WTC11 (cell line): ENCODE results near the gene WDR76. TPM values are rescaled to one million over a fixed set of nuclear protein-coding genes. Genes with fewer than 3 reads are reported as not detected.
A peak's percentile ranks its signal among the peaks of the same experiment; 100 is the strongest.

Experiments used
- CREB1 ChIP-seq: sonication (generic); formaldehyde crosslinking; IDR thresholded peaks from 2 replicates; pipeline ENCODE4 v1.8.0; 2023; ENCODE audit warnings: mild to moderate bottlenecking, missing genetic modification reagents
- EMX1 ChIP-seq: fragments of 250-450 bp; sonication (Bioruptor Pico); IDR thresholded peaks from 2 replicates; pipeline ENCODE4 v1.8.0; 2021; ENCODE audit warnings: mild to moderate bottlenecking
- GTF2I ChIP-seq: fragments of 250-450 bp; sonication (Bioruptor Pico); conservative IDR thresholded peaks from 2 replicates; pipeline ENCODE4 v1.4.0; 2021; ENCODE audit warnings: mild to moderate bottlenecking
- JAZF1 ChIP-seq: fragments of 250-450 bp; sonication (Bioruptor Pico); IDR thresholded peaks from 2 replicates; pipeline ENCODE4 v1.9.0; 2021; ENCODE audit warnings: moderate library complexity, mild to moderate bottlenecking, inconsistent platforms
- KAT7 ChIP-seq: sonication (generic); formaldehyde crosslinking; IDR thresholded peaks from 2 replicates; pipeline ENCODE4 v1.8.1; 2023; ENCODE audit warnings: missing genetic modification reagents, mild to moderate bottlenecking, borderline replicate concordance
- NFE2L1 ChIP-seq: sonication (generic); formaldehyde crosslinking; IDR thresholded peaks from 2 replicates; pipeline ENCODE4 v1.8.1; 2023; ENCODE audit warnings: missing genetic modification reagents
- NR1H2 ChIP-seq: sonication (generic); formaldehyde crosslinking; IDR thresholded peaks from 2 replicates; pipeline ENCODE4 v1.9.0; 2021; ENCODE audit warnings: mild to moderate bottlenecking, moderate library complexity, missing genetic modification reagents
- OVOL2 ChIP-seq: fragments of 250-450 bp; sonication (Bioruptor Pico); IDR thresholded peaks from 2 replicates; pipeline ENCODE4 v1.9.0; 2021; ENCODE audit warnings: mild to moderate bottlenecking, borderline replicate concordance
- PRRX2 ChIP-seq: fragments of 250-450 bp; sonication (Bioruptor Pico); IDR thresholded peaks from 2 replicates; pipeline ENCODE4 v1.8.0; 2021; ENCODE audit warnings: mild to moderate bottlenecking
- SMAD4 ChIP-seq: sonication (generic); formaldehyde crosslinking; IDR thresholded peaks from 2 replicates; pipeline ENCODE4 v1.8.0; 2022; ENCODE audit warnings: mild to moderate bottlenecking, missing genetic modification reagents
- SOX15 ChIP-seq: fragments of 250-450 bp; sonication (Bioruptor Pico); IDR thresholded peaks from 2 replicates; pipeline ENCODE4 v1.9.0; 2021; ENCODE audit warnings: mild to moderate bottlenecking
- SP1 ChIP-seq: sonication (generic); formaldehyde crosslinking; conservative IDR thresholded peaks from 2 replicates; pipeline ENCODE4 v1.8.1; 2022; ENCODE audit warnings: missing genetic modification reagents
- TEAD1 ChIP-seq: sonication (generic); formaldehyde crosslinking; IDR thresholded peaks from 2 replicates; pipeline ENCODE4 v1.8.0; 2022; ENCODE audit warnings: mild to moderate bottlenecking, missing genetic modification reagents
- ZNF263 ChIP-seq: sonication (generic); formaldehyde crosslinking; IDR thresholded peaks from 2 replicates; pipeline ENCODE4 v1.8.1; 2022; ENCODE audit warnings: low read depth, mild to moderate bottlenecking, moderate library complexity, missing genetic modification reagents
- ZNF281 ChIP-seq: sonication (generic); formaldehyde crosslinking; IDR thresholded peaks from 2 replicates; pipeline ENCODE4 v1.8.0; 2023; ENCODE audit warnings: mild to moderate bottlenecking, missing genetic modification reagents
- ZNF396 ChIP-seq: fragments of 250-450 bp; sonication (Bioruptor Pico); IDR thresholded peaks from 2 replicates; pipeline ENCODE4 v1.8.0; 2021; ENCODE audit warnings: mild to moderate bottlenecking, moderate library complexity, borderline replicate concordance
- ZNF416 ChIP-seq: fragments of 250-450 bp; sonication (Bioruptor Pico); IDR thresholded peaks from 2 replicates; pipeline ENCODE4 v1.9.0; 2021; ENCODE audit warnings: mild to moderate bottlenecking, inconsistent platforms
- ZNF512 ChIP-seq: sonication (generic); formaldehyde crosslinking; IDR thresholded peaks from 2 replicates; pipeline ENCODE4 v1.8.1; 2022; ENCODE audit warnings: missing genetic modification reagents, borderline replicate concordance
- total RNA-seq: library from RNA; stranded (reverse); gene quantifications from 3 replicates; pipeline ENCODE4 v1.2.3, GENCODE V29; 2021
- TF ChIP-seq, protein P1 (sequence below): fragments of 250-450 bp; sonication (Bioruptor Pico); IDR thresholded peaks from 2 replicates; pipeline ENCODE4 v2.1.2; 2022; ENCODE audit warnings: mild to moderate bottlenecking, moderate library complexity
- TF ChIP-seq, protein P2 (sequence below): sonication (generic); formaldehyde crosslinking; IDR thresholded peaks from 2 replicates; pipeline ENCODE4 v1.8.1; 2023; ENCODE audit warnings: mild to moderate bottlenecking, missing genetic modification reagents, borderline replicate concordance
- TF ChIP-seq, protein P3 (sequence below): sonication (generic); formaldehyde crosslinking; IDR thresholded peaks from 2 replicates; pipeline ENCODE4 v1.8.0; 2023; ENCODE audit warnings: missing genetic modification reagents
- TF ChIP-seq, protein P4 (sequence below): sonication (generic); formaldehyde crosslinking; IDR thresholded peaks from 2 replicates; pipeline ENCODE4 v1.8.1; 2023; ENCODE audit warnings: mild to moderate bottlenecking, moderate library complexity, missing genetic modification reagents
- TF ChIP-seq, protein P5 (sequence below): sonication (generic); formaldehyde crosslinking; IDR thresholded peaks from 2 replicates; pipeline ENCODE4 v1.8.1; 2023; ENCODE audit warnings: mild to moderate bottlenecking, missing genetic modification reagents

WDR76 gene
- total RNA-seq, 1 experiment from 2014 or later, result 16.2 TPM

GRCh38 chr15:43800286-43801141 is 26.3 kb upstream of the WDR76 start, which contains the start of gene HYPK (continued):
- TF ChIP-seq, protein P1, sequence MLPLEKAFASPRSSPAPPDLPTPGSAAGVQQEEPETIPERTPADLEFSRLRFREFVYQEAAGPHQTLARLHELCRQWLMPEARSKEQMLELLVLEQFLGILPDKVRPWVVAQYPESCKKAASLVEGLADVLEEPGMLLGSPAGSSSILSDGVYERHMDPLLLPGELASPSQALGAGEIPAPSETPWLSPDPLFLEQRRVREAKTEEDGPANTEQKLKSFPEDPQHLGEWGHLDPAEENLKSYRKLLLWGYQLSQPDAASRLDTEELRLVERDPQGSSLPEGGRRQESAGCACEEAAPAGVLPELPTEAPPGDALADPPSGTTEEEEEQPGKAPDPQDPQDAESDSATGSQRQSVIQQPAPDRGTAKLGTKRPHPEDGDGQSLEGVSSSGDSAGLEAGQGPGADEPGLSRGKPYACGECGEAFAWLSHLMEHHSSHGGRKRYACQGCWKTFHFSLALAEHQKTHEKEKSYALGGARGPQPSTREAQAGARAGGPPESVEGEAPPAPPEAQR (CRISPR knock-in tag), result no peak
- TF ChIP-seq ZNF396, result no peak
- TF ChIP-seq OVOL2 (CRISPR knock-in tag), result no peak
- TF ChIP-seq SOX15, result no peak
- TF ChIP-seq ZNF263 (CRISPR knock-in tag), result no peak
- TF ChIP-seq KAT7, result no peak
- TF ChIP-seq SP1 (CRISPR knock-in tag), result peak; percentile 72
- no peak for TF ChIP-seq SMAD4 (CRISPR knock-in tag)
- TF ChIP-seq, protein P2, sequence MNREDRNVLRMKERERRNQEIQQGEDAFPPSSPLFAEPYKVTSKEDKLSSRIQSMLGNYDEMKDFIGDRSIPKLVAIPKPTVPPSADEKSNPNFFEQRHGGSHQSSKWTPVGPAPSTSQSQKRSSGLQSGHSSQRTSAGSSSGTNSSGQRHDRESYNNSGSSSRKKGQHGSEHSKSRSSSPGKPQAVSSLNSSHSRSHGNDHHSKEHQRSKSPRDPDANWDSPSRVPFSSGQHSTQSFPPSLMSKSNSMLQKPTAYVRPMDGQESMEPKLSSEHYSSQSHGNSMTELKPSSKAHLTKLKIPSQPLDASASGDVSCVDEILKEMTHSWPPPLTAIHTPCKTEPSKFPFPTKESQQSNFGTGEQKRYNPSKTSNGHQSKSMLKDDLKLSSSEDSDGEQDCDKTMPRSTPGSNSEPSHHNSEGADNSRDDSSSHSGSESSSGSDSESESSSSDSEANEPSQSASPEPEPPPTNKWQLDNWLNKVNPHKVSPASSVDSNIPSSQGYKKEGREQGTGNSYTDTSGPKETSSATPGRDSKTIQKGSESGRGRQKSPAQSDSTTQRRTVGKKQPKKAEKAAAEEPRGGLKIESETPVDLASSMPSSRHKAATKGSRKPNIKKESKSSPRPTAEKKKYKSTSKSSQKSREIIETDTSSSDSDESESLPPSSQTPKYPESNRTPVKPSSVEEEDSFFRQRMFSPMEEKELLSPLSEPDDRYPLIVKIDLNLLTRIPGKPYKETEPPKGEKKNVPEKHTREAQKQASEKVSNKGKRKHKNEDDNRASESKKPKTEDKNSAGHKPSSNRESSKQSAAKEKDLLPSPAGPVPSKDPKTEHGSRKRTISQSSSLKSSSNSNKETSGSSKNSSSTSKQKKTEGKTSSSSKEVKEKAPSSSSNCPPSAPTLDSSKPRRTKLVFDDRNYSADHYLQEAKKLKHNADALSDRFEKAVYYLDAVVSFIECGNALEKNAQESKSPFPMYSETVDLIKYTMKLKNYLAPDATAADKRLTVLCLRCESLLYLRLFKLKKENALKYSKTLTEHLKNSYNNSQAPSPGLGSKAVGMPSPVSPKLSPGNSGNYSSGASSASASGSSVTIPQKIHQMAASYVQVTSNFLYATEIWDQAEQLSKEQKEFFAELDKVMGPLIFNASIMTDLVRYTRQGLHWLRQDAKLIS (CRISPR knock-in tag), result no peak
- no peak for TF ChIP-seq NFE2L1
- no peak; the same call in 1 of the 2 replicates for TF ChIP-seq ZNF281
- TF ChIP-seq EMX1 (CRISPR knock-in tag), result no peak
- TF ChIP-seq ZNF512 (CRISPR knock-in tag), result no peak
- 0 out of 2 replicates have a peak, but pooled peaks have one; percentile 33 for TF ChIP-seq ZNF416 (CRISPR knock-in tag)
- TF ChIP-seq, protein P3, sequence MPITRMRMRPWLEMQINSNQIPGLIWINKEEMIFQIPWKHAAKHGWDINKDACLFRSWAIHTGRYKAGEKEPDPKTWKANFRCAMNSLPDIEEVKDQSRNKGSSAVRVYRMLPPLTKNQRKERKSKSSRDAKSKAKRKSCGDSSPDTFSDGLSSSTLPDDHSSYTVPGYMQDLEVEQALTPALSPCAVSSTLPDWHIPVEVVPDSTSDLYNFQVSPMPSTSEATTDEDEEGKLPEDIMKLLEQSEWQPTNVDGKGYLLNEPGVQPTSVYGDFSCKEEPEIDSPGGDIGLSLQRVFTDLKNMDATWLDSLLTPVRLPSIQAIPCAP, result 0 out of 2 replicates have a peak, but pooled peaks have one; percentile 53
- no peak for TF ChIP-seq NR1H2 (CRISPR knock-in tag)
- TF ChIP-seq, protein P4, sequence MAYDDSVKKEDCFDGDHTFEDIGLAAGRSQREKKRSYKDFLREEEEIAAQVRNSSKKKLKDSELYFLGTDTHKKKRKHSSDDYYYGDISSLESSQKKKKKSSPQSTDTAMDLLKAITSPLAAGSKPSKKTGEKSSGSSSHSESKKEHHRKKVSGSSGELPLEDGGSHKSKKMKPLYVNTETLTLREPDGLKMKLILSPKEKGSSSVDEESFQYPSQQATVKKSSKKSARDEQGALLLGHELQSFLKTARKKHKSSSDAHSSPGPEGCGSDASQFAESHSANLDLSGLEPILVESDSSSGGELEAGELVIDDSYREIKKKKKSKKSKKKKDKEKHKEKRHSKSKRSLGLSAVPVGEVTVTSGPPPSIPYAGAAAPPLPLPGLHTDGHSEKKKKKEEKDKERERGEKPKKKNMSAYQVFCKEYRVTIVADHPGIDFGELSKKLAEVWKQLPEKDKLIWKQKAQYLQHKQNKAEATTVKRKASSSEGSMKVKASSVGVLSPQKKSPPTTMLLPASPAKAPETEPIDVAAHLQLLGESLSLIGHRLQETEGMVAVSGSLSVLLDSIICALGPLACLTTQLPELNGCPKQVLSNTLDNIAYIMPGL (CRISPR knock-in tag), result no peak
- TF ChIP-seq JAZF1, result no peak
- TF ChIP-seq PRRX2 (CRISPR knock-in tag), result no peak
- TF ChIP-seq, protein P5, sequence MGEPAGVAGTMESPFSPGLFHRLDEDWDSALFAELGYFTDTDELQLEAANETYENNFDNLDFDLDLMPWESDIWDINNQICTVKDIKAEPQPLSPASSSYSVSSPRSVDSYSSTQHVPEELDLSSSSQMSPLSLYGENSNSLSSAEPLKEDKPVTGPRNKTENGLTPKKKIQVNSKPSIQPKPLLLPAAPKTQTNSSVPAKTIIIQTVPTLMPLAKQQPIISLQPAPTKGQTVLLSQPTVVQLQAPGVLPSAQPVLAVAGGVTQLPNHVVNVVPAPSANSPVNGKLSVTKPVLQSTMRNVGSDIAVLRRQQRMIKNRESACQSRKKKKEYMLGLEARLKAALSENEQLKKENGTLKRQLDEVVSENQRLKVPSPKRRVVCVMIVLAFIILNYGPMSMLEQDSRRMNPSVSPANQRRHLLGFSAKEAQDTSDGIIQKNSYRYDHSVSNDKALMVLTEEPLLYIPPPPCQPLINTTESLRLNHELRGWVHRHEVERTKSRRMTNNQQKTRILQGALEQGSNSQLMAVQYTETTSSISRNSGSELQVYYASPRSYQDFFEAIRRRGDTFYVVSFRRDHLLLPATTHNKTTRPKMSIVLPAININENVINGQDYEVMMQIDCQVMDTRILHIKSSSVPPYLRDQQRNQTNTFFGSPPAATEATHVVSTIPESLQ (CRISPR knock-in tag), result no peak
- TF ChIP-seq CREB1 (CRISPR knock-in tag), result no peak
- TF ChIP-seq TEAD1 (CRISPR knock-in tag), result no peak; the same call in 1 of the 2 replicates
- TF ChIP-seq GTF2I (CRISPR knock-in tag), result no peak
